ENCODE measurements around the gene DHX8.

DNA sequence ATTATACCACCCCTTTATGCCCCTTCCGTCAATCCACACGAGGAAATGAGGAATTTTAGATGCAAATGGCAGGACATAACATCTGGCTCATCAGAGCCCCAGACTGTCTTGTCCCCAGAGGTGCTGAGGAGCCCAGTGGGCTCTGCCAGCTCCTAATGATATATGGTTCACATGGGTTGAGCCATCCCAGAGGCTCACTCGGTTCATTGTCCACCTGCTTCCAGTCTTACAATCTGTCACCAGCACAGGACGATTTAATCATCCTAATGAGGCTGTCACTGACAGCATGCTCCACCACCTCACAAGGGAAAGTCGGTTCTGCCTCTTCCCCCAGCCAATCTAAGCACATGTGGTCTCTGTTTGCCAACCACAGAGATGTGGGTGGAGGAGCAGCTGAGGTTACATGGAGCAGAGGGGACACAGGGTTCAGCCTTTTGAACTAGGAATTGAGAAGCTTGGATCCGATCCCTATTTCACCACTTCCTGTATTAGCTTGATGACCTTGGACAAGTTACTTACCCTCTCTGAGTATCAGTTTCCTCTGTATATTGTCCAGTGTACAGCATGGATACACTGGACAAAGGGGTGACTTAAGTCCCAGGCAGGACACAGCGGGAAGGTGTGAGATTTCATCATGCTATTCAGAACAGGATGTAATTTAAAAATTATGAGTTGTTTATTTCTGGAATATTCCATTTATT, 27.0 kb upstream of the DHX8 start:
- TF ChIP-seq, protein P1, sequence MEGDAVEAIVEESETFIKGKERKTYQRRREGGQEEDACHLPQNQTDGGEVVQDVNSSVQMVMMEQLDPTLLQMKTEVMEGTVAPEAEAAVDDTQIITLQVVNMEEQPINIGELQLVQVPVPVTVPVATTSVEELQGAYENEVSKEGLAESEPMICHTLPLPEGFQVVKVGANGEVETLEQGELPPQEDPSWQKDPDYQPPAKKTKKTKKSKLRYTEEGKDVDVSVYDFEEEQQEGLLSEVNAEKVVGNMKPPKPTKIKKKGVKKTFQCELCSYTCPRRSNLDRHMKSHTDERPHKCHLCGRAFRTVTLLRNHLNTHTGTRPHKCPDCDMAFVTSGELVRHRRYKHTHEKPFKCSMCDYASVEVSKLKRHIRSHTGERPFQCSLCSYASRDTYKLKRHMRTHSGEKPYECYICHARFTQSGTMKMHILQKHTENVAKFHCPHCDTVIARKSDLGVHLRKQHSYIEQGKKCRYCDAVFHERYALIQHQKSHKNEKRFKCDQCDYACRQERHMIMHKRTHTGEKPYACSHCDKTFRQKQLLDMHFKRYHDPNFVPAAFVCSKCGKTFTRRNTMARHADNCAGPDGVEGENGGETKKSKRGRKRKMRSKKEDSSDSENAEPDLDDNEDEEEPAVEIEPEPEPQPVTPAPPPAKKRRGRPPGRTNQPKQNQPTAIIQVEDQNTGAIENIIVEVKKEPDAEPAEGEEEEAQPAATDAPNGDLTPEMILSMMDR (IDR thresholded peaks at IDR 0.05; ENCODE audit: control extremely low read depth in 1 of 3, insufficient read depth in 1 of 3, low read depth in 1 of 3, low read length in 3 of 3) = no peak
- TF ChIP-seq HDAC6 (IDR thresholded peaks at IDR 0.05; ENCODE audit: low read depth, low read length) (no peak), GTF2F1 (IDR thresholded peaks at IDR 0.05; ENCODE audit: borderline replicate concordance, low read depth, low read length) (no peak), ZNF274 (IDR thresholded peaks at IDR 0.05; ENCODE audit: borderline replicate concordance, extremely low read depth, low read length) (no peak), POLR2AphosphoS5 (IDR thresholded peaks at IDR 0.05; ENCODE audit: low read depth, low read length) (no peak), YY1 (IDR thresholded peaks at IDR 0.05; ENCODE audit: low read depth, low read length) (no peak), SIX5 (IDR thresholded peaks at IDR 0.05; ENCODE audit: low read depth, low read length) (no peak)

Measured in H1 (cell line).